OCI-LY7 (cell line): ENCODE results near the gene SERPINB10. TPM values are rescaled to one million over a fixed set of nuclear protein-coding genes. Genes with fewer than 3 reads are reported as not detected.

ENCODE experiments used
- BruUV-seq: library from RNA; stranded (reverse); fragments of 400-500 nt; replicated peaks from 2 replicates; lab custom pipeline; 2021; lab: Mats Ljungman, UMichigan
- CTCF ChIA-PET: fragments of 300-600 bp; sonication (Branson Sonifier 250); formaldehyde crosslinking; loops from one replicate; lab custom pipeline; 2022; ENCODE audit warnings: antibody characterized with exemption; ENCODE audit not compliant: unreplicated experiment; lab: Charles Lee
- POLR2A ChIA-PET: fragments of 300-600 bp; sonication (Branson Sonifier 250); formaldehyde crosslinking; loops from one replicate; lab custom pipeline; 2022; ENCODE audit warnings: antibody characterized with exemption; lab: Charles Lee
- DNase-seq: peaks from one replicate; pipeline ENCODE4 v3.0.0-alpha.2; 2015; ENCODE audit warnings: low spot score
- H2AFZ ChIP-seq: fragments of 200-600 bp; sonication (generic), shearing (Covaris generic); 2 replicates; pipeline ENCODE4 v1.6.1; 2014; ENCODE audit warnings: mild to moderate bottlenecking, antibody characterized with exemption, low read length, moderate library complexity
- H3K27ac ChIP-seq: fragments of 200-600 bp; sonication (generic); 2 replicates; pipeline ENCODE4 v1.5.1; 2014; ENCODE audit warnings: mixed run types, low read depth, mild to moderate bottlenecking, moderate library complexity, low read length, inconsistent platforms; ENCODE audit not compliant: poor library complexity, severe bottlenecking
- H3K36me3 ChIP-seq: fragments of 200-600 bp; sonication (generic); 2 replicates; pipeline ENCODE4 v1.6.1; 2014; ENCODE audit warnings: mild to moderate bottlenecking, antibody characterized with exemption, low read length, moderate library complexity, mixed read lengths; ENCODE audit not compliant: insufficient read depth
- H3K4me1 ChIP-seq: fragments of 200-600 bp; sonication (generic); 2 replicates; pipeline ENCODE4 v1.5.1; 2014; ENCODE audit warnings: mild to moderate bottlenecking, low read length; ENCODE audit not compliant: insufficient read depth, poor library complexity, severe bottlenecking
- H3K4me2 ChIP-seq: fragments of 200-600 bp; sonication (generic); 2 replicates; pipeline ENCODE4 v1.6.1; 2014; ENCODE audit warnings: mild to moderate bottlenecking, low read length
- H3K4me3 ChIP-seq: fragments of 200-600 bp; sonication (generic); 2 replicates; pipeline ENCODE4 v1.5.1; 2014; ENCODE audit warnings: mild to moderate bottlenecking, low read depth, low read length; ENCODE audit not compliant: poor library complexity, severe bottlenecking
- H3K79me2 ChIP-seq: fragments of 200-600 bp; sonication (generic); 2 replicates; pipeline ENCODE4 v1.6.1; 2016; ENCODE audit warnings: low read depth, mild to moderate bottlenecking, low read length, moderate library complexity, mixed read lengths; ENCODE audit not compliant: insufficient read depth
- H3K9me2 ChIP-seq: fragments of 200-600 bp; sonication (generic); 2 replicates; pipeline ENCODE4 v1.6.1; 2016; ENCODE audit warnings: mild to moderate bottlenecking, low read length, mixed read lengths; ENCODE audit not compliant: insufficient read depth
- H3K9me3 ChIP-seq: fragments of 200-600 bp; sonication (generic); 2 replicates; pipeline ENCODE4 v1.6.1; 2014; ENCODE audit warnings: mild to moderate bottlenecking, mixed run types, low read length, mixed read lengths
- H4K20me1 ChIP-seq: fragments of 200-600 bp; sonication (generic); 2 replicates; pipeline ENCODE4 v1.6.1; 2014; ENCODE audit warnings: mild to moderate bottlenecking, antibody characterized with exemption, low read length, moderate library complexity, mixed read lengths; ENCODE audit not compliant: insufficient read depth
- EZH2phosphoT487 ChIP-seq: fragments of 200-600 bp; sonication (generic); IDR thresholded peaks from 2 replicates; pipeline ENCODE4 v1.6.1; 2018; ENCODE audit warnings: low read depth, borderline replicate concordance, mild to moderate bottlenecking, mixed run types, antibody characterized with exemption, low read length, moderate library complexity, mixed read lengths
- intact Hi-C: fragments of 100-400 bp; cut with micrococcal nuclease; formaldehyde crosslinking; loops from one replicate; pipeline ENCODE4 v1.10.0; 2022; ENCODE audit not compliant: unreplicated experiment
- total RNA-seq, 2 experiments: library from RNA; depleted of rRNA in 1 of 2; stranded (reverse); fragments of >200 nt in 1 of 2; shearing (Covaris generic) in 1 of 2; gene quantifications; 2 replicates each; pipeline ENCODE4 v1.2.3, GENCODE V29; 2014 to 2022
- TF ChIP-seq, protein P1 (sequence below): fragments of 200-600 bp; sonication (generic); conservative IDR thresholded peaks from 2 replicates; pipeline ENCODE4 v1.5.1; 2014; ENCODE audit warnings: mild to moderate bottlenecking, antibody characterized with exemption, low read length, moderate library complexity, mixed read lengths

SERPINB10 gene
- total RNA-seq, 2 experiments from 2014 or later: not detected

DNA sequence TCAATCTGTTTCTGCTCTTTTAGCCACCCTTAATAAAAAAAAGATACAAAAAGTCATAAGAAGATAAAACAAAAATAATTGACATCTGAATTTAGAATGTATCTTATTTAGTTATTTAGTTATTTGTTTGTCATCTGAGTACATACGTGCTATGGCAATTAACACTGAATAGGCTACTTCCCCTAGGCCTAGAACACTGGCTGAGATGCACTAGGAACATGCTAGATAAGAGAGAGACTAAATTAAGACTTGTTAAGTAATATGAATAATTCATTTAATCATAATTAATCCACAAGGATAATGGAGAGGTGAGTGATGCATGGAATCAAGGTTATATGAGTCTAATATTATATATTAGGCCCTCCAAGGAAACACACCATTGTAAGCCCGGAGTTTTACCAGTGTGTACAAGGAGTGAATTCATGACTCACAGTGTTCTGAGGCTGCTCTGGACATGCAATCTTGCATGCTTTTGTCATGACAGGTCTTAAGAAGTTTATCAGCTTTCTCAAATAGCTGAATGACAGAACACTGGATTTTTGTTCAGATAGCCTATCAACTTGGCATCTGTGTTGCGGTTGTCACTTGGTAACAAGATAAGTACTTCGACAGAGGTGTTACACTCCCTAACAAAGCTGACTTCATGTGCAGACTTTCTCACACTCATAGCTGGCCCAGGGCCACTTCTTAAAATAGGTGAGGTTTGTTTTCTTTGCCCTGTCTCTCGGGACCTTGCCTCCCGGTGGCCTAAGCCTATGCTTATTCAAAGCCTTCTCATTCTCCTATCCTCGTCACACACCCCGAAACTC, 25.2 kb upstream of the SERPINB10 start:
- Histone ChIP-seq H4K20me1 (no peaks in the 10 kb centered on the region), H3K4me3 (no peak overlapping the region), H3K9me2 (no peaks in the 10 kb centered on the region), H3K4me2 (no peak overlapping the region), H3K9me3 (no peaks in the 10 kb centered on the region), H3K36me3 (no peaks in the 10 kb centered on the region), H3K27ac (no peak overlapping the region), H3K79me2 (no peaks in the 10 kb centered on the region), H3K4me1 (no peaks in the 10 kb centered on the region), H2AFZ (no peak overlapping the region)
- intact Hi-C loops: no loop called here
- no TSS peak for BruUV-seq
- ChIA-PET CTCF (no interaction called here), POLR2A (no interaction called here)
- no peak for DNase-seq
- TF ChIP-seq, protein P1, sequence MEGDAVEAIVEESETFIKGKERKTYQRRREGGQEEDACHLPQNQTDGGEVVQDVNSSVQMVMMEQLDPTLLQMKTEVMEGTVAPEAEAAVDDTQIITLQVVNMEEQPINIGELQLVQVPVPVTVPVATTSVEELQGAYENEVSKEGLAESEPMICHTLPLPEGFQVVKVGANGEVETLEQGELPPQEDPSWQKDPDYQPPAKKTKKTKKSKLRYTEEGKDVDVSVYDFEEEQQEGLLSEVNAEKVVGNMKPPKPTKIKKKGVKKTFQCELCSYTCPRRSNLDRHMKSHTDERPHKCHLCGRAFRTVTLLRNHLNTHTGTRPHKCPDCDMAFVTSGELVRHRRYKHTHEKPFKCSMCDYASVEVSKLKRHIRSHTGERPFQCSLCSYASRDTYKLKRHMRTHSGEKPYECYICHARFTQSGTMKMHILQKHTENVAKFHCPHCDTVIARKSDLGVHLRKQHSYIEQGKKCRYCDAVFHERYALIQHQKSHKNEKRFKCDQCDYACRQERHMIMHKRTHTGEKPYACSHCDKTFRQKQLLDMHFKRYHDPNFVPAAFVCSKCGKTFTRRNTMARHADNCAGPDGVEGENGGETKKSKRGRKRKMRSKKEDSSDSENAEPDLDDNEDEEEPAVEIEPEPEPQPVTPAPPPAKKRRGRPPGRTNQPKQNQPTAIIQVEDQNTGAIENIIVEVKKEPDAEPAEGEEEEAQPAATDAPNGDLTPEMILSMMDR: no peak
- no peak for TF ChIP-seq EZH2phosphoT487

DNA sequence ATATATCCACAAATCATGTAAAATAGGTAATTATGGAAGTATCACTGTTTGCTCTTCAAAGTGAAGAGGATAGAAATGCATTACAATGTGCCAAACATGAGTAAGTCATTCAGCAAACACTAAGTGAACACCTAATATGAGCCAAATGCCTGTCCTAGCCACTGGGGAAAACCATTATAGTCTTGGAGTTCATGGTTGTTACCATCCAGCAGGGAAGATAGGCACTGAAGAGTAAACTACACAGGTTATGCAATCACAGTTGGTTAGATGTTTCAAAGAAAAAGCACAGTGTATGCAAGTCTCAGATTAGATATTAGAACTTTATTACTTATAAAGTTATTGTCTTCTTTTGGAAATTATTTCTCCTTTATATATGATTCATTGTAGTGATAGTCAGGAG, 24.1 kb upstream of the SERPINB10 start:
- Histone ChIP-seq H2AFZ (no peak overlapping the region), H3K79me2 (no peaks in the 10 kb centered on the region), H3K36me3 (no peaks in the 10 kb centered on the region), H3K4me1 (no peaks in the 10 kb centered on the region), H3K4me3 (no peak overlapping the region), H3K27ac (no peak overlapping the region), H3K4me2 (no peak overlapping the region), H3K9me2 (no peaks in the 10 kb centered on the region), H3K9me3 (no peaks in the 10 kb centered on the region), H4K20me1 (no peaks in the 10 kb centered on the region)
- TF ChIP-seq, protein P1: no peak
- TF ChIP-seq EZH2phosphoT487: no peak
- intact Hi-C loops: no loop called here
- no peak for DNase-seq
- BruUV-seq: no TSS peak
- ChIA-PET POLR2A (interaction anchor here (1.4 kb wide), 1 partner anchor 11 kb away, joined by 4 read pairs; no protein-coding TSS in a partner anchor), CTCF (no interaction called here)

DNA sequence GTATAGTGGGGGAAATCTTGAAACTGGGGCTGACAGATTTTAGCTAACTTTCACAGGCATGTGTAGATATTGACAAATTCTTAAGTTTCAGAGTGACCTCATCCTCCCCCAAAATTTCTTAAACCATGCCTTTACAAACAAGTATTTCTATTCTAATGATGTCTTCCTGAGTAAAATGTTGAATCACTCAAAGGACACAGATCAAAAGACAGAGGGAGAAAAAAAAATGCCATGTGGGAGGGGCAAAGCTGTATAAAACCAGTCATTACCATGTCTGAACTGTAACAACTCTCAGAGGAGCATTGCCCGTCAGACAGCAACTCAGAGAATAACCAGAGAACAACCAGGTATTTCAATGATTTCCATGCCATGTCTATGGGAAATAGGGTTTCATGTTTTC, 20.3 kb upstream of the SERPINB10 start, which contains the start of gene SERPINB2:
Gene SERPINB2 (plus strand): TSS at position 282 of the 400 bp plus-strand sequence. CDS start 3,740 bp downstream, outside the sequence.
- no TSS peak for BruUV-seq
- Histone ChIP-seq H3K36me3 (no peaks in the 10 kb centered on the region), H3K9me2 (no peaks in the 10 kb centered on the region), H3K4me3 (no peak within 1 kb of the TSS), H3K9me3 (no peaks in the 10 kb centered on the region), H2AFZ (no peak within 1 kb of the TSS), H3K27ac (no peak within 1 kb of the TSS), H3K4me1 (no peaks in the 10 kb centered on the region), H3K4me2 (no peak within 1 kb of the TSS), H3K79me2 (no peaks in the 10 kb centered on the region), H4K20me1 (no peaks in the 10 kb centered on the region)
- intact Hi-C loops: no loop called here
- ChIA-PET POLR2A (no interaction called here), CTCF (no interaction called here)
- no peak for DNase-seq
- no peak for TF ChIP-seq EZH2phosphoT487
- TF ChIP-seq, protein P1: no peak
